CD4-positive, alpha-beta T cell treated with Interleukin-15 for 1 hour (primary cell): ENCODE results near the gene MBP.

ENCODE experiments used
- DNase-seq: peaks from one replicate; pipeline ENCODE4 v3.0.0-alpha.2; 2020

The MBP gene

DNA sequence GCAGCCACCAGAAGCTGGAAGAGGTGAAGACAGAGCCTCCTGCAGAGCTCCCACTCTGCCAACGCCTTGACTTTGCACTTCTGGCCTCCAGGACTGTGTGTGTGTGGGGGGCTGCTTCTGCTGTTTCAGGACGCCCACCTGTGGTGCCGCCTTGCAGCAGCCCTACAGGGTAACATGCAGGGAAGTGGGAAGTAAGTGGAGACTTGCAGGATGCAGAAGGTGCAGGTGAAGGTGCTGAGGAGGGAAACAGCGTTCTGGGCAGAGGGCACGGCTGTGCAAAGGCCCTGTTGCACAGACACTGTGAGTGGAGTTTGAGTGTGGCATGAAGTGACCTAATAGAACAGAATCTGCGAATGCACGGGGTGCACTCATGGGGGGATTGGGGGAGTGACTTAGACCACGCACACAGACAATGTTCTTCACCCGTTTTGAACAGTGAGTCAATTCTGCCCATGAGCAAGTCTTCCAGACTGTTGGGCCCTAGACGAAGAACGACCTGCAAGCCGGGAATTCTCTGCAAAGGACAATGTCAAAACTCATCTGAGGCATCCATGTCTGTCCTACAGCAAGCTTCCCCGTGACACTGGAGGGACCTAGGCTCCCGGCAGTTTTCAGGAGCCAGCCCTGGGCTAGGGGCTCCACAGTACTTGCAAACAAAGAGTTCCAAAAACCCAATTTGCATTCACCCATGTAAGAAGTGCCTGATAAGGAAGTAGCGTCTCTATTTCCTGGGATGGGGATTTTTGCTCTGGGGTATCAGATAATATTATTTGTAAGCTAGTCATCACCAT, 19.0 kb downstream of the MBP start:
- no peak for DNase-seq

GRCh38 chr18:77112747-77113092, 19.9 kb downstream of the MBP start:
- DNase-seq, result no peak

DNA sequence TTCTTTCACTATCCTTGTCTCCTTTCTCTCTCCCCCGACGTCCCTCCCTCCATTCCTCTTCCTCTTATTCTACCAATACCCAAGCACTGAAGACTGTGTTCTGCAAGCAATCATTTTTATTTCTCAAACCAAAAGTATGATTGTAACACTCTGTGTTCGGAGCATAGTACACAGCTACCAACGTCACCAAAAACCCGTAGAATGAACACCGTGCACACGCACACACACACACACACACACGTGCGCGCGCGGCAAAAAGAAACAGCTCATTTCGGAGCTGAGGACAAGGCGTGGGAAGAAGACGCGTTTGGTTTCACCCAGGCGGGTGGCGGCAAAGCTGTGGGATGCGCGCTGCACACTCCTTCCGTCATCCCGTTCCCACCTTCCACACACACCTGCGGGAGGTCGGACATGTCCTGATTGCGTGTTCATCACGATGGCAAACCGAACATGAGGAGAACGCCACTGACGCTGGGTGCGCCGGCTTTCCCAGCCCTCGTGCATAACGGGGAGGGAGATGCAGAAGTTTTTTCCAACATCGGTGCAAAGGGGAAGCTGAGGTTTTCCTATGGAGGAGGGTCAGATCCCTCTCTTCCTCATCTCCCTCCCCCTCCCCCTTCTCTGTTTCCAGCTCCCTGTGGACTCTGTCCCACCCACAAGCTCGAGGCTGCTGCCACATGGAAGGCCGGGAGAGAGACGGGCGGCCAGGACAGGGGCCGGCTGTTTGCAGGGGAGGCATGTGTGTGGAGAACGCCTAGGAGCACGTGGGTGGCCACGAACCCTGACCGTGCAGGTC, 20.4 kb downstream of the MBP start:
- DNase-seq, result no peak

- no peak for DNase-seq
These were observed 21.1 kb downstream of the MBP start for GRCh38 chr18:77111449-77111848.

- no peak for DNase-seq
These were observed 21.6 kb downstream of the MBP start for GRCh38 chr18:77110936-77111335.

DNA sequence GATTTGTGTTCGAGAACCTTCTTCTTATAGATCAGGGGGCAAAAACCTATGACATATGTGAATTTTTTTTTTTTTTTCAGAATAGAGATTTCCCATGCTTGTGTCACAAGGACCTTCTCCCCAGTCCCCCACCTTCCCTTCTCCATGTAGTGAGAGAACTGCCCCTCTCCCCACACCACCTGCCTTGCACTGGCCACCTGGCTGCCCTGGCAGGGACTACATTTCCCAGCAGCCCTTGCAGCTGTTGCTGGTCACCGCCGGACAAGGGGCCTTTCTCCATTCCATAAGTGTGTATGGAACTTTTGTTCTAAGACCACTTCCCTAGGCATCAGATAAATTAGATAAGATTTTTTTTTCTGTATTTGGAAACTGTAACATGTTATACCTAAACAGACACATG, 22.2 kb downstream of the MBP start:
- no peak for DNase-seq

GRCh38 chr18:77109648-77110019, 22.9 kb downstream of the MBP start:
- no peak for DNase-seq

DNA sequence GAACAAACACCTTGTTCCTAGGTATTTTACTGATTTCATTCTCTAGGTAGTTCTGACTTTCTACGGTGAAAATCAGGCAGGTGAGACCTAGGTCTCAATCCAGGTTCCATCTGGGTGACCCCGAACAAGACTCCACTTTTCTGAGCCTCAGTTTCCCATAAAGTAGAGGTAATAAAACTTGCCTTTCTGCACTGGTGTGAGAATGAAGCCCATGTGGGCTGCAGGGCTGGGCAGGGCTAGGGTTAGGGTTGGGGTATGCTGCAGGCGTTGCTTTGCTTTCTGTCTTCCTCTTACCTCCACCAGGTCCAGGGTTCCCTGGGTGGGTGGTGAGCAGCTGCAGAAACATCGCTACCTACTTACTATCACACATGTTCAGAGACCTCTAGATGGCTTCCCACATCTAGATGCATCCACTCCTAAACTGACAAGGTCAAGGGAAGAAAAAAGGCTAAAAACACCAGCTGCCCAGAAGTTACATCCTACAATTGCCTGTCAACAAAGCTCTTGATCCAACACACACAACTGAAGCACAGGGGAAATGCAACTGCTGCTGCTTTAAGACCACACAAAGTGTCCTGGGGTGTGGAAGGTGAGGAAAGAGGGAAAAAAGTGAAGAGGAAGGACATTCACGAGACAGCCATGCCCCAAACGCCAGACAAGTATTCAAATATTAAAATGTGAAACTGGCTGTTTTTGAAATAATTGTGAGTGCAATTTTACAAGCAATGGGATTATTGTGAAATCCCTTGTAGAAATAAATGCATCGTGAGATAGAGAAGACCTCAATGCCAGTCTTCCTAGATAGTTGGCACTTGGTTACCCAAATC, 23.5 kb downstream of the MBP start:
- DNase-seq, result no peak

- DNase-seq, result no peak
These were observed 24.4 kb downstream of the MBP start for GRCh38 chr18:77108001-77108692.

DNA sequence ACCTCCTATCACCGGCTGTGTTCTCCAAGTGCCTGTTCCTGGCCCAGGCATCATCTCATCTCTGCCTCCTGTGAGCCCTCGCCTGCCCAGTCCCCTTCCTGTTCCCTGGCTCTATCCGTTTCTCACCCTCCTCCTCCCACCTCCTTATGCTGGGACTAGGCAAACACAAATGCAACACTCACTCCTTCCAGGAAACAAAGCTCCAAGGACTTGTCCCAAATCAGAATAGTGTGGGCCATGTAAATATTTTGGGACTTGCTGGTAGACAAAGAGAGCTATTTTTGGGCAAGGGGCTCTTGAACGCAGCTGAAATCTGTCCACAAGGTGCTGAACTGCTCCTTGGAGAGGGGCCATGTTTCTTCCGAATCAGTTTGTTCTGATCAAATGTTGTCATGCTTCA, 25.3 kb downstream of the MBP start:
- no peak for DNase-seq

DNA sequence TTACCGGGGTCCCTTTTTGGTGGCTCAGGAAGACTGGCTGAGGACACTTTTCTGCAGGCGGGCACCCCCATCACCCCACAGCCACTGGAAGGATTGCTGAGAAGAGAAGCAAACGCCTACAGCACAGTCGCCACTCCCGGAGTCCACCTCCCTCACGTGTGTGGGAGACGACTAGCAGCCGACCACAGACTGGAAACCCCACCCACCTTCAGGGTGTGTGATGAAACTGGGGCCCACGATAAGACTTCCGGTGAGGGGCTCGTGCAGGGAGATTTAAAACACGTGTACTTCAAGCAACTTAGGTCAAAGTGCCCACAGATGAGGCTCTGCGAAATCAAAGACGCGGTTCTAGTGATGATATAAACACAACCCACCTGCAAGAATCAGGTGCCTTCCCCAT, 26.3 kb downstream of the MBP start:
- DNase-seq, result peak; percentile 85

- no peak for DNase-seq
These were observed 26.9 kb downstream of the MBP start for GRCh38 chr18:77105680-77106079.

DNA sequence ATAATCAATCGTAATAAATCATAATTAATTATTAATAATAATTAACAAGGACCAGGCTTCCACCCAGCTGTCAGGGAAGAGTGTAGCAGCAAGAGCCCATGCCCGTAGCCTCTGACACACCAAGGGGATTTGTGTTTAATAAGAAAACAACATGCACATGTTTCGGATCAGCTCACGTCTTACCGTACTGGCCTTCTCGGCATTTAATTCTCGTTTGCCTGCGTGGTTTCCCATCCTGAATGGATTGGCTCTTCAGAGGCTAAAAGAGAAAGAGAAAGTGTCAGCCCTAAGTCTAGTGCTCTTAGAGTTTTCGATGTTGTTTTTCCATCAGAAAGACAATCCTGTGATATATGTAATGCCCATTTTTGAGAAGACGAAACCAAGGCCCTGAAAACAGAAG, 27.6 kb downstream of the MBP start:
- DNase-seq, result no peak

- no peak for DNase-seq
These were observed 28.5 kb downstream of the MBP start for GRCh38 chr18:77103991-77104531.

GRCh38 chr18:77103187-77103850, 29.3 kb downstream of the MBP start:
- DNase-seq, result no peak

DNA sequence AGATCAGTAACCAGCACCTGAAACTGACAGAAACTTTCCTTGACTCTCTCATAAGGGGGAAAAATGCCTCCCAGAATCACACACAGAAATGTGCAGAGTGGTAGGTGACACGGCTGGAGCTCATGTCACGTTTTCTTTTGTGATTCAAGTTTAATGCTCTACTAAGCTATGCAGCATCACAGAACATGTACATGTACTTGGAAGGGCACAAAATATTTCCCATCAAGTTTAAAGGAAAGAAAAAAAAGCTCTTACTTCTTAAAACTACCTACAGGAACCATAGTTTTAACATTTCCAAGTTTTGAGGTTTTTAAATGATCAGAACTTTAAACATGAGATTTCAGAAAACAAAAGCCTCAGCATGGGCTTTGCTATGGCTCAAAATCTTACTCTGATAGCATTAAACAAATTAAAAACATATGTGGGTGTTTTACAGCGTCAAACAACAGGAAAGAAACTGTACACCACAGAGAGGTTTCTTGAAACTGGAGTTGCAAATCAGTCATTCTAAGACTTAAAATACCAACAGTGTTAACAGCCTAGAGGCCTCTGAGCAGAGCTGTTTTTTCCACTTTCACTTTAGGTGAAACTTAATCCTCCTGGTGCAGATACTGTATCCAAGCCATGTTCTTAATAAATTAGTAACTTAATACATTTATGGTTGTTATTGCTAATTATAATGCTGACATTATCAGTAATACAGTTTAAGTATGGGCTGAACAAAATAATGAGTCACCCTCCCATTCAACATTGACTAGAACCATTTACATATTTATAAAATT, 30.1 kb downstream of the MBP start:
- DNase-seq, result no peak

GRCh38 chr18:77101410-77102258, 30.9 kb downstream of the MBP start:
- DNase-seq, result peak; percentile 82

DNA sequence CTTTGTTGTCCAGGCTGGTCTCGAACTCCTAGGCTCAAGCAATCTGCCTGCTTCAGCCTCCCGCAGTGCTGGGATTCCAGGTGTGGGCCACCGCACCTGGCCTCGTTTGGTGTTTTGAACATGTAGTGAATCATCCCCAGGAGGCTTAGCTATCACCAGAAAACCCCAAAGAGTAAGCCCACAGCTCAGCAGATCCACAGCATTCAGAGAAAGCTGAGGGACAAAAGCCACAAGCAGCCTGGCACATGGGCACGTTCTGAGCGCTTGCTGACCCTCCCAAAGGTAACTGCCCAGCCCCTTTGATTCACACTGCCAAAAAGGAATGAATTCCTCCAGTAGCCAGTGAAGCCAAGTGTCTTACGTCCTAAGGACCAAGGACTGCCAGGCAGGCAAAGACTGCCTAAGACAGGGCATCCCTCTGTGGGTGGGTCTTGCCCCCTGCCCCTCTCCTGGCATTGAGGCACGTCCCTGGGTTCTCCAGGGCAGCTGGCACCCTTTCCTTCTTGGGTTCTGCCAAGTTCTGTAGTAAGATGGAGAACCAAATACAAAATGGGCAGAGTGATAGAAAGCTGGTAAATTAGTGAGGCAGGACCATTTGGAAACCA, 31.7 kb downstream of the MBP start:
- no peak for DNase-seq

- peak; percentile 47 for DNase-seq
These were observed 32.9 kb downstream of the MBP start for GRCh38 chr18:77099485-77100370.
